GM19240 (cell line): ENCODE data around the gene MAD1L1.
"Not testable (repeated sequence)": the region's sequence is repeated elsewhere in the genome, so short reads cannot be mapped to it uniquely, and the experiment has no call there.

Experiments used
- DNase-seq: peaks from one replicate; pipeline ENCODE4 v3.0.0; 2011; ENCODE audit warnings: low spot score; ENCODE audit not compliant: insufficient read length

The MAD1L1 gene

DNA sequence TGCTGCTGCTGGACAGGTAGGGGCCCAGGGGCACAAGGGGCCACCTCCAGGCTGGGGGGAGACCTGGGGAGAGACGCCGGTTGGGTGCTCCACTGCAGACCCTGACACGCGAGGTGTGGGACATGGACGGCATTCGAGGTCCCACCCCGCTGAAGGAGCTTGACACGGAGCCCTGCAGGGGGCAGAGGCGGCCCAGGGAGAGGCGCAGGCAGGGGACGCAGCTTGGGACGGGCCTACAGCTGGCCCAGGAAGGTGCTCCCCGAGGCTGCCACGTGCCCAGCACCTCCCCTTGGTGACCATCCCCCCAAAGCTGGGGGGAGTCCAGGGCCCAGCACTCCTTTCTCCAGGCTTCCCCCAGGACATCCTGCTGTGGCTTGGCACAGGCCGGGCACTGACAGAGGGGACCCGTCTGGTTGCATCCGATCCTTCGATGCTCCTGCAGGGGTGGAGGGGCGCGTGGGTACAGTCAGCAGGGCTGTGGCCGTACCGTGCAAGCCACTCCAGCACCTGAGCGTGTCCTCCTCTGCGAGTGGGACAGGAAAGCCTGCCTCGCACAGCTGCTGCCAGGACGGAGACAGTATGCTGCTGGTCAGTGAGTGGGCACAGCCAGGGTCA is 388.3 kb downstream of the MAD1L1 start:
- no peak for DNase-seq

GRCh38 chr7:1843921-1844335 is 388.8 kb downstream of the MAD1L1 start:
- DNase-seq = no peak

DNA sequence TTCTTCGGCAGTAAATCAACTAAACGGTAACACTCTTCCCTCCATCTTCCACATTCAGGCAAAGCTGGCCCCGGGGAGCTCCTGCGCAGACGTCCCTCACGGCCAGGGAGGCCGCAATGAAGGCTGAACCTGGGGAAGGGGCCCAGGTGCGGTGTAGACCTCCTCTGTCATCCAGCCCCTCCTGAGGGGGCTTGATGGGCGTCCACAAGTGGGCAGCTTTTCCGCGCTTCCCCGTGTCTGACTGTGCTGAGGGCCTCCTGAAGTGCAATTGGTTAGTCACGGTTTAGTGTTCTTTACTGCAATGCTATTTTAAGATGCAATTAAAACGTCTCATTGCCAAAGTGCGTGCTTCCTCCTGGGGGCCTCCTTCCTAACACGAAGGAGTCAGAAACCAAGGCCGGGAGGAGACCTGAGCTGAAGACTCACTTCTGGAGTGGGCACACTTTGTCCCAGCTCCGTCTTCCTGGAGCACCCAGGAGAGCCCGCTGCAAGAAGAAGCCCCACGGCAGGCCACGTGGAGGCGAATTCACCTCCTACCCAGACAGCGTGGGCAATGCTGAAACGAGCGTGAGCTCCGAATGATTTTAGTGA is 389.4 kb downstream of the MAD1L1 start:
- no peak for DNase-seq

DNA sequence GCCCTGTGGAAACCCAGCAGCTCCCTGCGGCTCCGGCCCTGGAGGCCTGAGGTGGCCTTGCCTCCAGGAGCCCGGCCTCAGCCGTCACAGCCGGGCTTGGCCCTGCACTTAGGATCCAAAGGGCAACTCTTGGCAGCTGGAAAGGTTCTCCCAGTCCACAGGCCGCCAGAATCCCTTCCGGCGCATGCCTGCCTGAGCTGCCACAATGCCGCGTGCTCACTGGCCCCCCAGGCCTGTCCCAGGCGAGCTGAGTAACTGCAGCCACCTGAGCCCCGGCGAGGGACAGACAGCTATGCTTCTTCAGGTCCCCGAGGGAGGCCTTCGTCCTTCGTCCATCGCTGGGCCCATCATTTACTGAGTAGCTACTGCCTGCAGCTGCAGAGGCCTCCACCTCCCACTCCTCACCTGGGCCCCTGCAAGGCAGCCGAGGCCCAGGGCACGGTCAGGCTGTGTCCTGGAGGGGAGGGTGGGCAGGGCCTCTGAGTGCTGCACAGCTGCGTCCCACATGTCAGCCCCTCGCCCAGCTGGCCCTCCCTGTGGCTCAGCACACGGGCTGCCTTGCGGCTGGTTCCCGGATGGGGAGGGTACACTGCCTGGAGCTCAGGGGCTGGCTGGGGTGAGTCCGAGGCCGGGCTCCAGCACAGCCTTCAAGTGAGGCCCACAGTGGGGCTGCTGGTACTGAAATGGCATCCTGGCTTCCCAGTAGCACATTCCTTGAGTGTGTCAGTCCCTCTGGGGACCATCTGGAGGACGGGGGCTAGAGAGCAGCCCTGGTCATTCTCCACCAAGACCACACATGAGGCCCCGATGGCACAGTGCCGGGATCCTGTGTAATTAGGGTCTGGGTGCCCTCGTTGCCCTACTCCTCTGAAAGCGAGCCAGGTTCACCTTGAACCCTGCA is 390.2 kb downstream of the MAD1L1 start:
- DNase-seq = no peak

GRCh38 chr7:1841286-1842021 is 391.3 kb downstream of the MAD1L1 start:
- not testable (repeated sequence) for DNase-seq

- DNase-seq = not testable (repeated sequence)
These were observed 392.0 kb downstream of the MAD1L1 start for GRCh38 chr7:1840744-1841143.

DNA sequence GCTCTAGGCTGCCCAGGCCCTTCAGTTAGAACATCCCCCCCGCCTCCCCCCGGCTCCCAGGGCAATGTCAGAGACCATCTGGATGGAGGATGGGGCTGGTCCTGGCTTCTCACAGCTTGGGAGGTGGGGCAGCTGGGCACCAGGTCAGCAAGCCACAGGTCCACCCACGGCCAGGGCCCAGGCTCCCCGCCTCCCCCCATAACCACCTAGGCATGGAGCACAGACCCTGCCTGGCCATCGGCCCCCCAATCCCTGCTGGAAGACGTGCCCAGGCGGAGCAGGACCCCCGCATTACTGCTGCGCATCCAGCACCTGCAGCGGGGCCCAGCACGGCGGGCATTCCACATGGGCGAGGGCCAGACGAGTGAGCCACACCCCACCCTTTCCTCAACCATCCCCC is 393.0 kb downstream of the MAD1L1 start:
- DNase-seq = no peak

GRCh38 chr7:1838911-1839531 is 393.7 kb downstream of the MAD1L1 start:
- DNase-seq = not testable (repeated sequence)

DNA sequence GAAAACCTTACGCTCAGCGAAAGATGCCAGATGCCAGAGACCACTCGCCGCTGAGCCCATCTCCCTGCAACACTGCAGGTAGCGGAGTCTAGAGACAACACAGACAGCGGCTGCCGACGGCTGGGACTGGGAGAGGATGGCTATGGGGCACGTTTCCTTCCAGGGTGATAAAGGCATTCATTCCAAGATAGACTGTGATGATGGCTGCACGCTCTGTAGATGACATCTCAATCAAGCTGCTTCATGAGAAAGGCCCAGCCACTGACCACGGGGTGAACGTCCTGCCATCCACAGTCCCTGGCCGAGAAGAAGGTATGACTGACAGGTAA is 394.2 kb downstream of the MAD1L1 start:
- not testable (repeated sequence) for DNase-seq

- not testable (repeated sequence) for DNase-seq
These were observed 394.8 kb downstream of the MAD1L1 start for GRCh38 chr7:1837696-1838543.

DNA sequence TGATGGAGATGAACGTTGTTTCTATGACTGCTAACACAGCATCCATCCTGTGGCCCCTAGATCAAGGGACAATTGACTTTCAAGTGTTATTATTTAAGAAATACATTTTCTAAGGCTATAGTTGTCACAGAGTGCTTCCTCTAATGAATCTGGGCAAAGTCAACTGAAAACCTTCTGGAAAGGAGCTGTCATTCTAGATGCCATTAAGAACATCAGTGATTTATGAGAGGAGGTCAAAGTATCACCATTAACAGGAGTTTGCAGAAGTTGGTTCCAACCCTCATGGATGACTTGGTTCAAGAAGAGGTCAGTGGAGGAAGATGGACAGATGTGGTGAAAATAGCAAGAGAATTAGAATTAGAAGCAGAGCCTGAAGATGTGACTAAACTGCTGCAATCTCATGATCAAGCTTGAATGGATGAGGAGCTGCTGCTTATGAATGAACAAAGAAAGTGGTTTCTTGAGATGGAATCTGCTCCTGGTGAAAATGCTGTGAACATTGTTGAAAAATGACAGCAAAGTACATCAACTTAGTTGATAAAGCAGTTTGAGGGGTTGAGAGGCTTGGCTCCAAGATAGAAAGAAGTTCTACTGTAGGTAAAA is 400.7 kb downstream of the MAD1L1 start:
- DNase-seq = not testable (repeated sequence)

- not testable (repeated sequence) for DNase-seq
These were observed 401.3 kb downstream of the MAD1L1 start for GRCh38 chr7:1831471-1831870.

DNA sequence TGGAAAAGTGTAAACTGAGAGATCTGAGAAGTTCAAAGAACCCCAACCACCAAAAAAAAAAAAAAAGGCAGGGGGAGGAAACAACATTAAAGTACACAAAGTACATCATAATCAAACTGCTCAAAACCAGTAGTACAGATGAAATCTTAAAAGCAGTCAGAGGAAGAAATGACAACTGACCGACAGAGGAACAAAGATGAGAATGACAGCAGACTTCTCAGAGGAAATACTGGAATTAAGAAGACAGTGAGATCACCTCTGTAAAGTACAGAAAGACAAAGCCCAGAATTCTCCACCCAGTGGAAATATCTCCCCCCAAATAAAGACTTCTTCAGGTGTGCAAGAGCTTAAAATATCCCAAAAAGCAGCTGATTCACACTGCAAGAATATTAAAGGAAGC is 403.1 kb downstream of the MAD1L1 start:
- not testable (repeated sequence) for DNase-seq

DNA sequence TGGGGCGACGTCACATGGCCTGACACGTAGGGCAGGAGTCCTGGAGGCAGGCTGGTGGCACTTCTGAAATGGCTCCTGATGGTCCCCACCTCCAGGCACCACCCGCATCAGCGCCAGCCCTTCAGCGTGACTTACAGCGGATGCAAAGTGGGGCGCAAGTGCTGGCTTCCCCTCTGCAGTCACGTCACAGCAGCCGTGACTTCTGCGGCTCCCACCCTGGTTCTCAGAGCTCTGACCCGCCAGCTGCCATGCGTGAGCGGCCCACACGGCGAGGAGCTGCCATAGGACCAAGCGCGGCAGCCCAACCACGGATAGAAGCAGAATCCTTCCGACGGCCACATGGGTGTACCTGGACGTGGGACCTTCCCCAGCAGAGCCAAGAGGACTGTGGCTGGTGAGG is 403.6 kb downstream of the MAD1L1 start:
- no peak for DNase-seq

DNA sequence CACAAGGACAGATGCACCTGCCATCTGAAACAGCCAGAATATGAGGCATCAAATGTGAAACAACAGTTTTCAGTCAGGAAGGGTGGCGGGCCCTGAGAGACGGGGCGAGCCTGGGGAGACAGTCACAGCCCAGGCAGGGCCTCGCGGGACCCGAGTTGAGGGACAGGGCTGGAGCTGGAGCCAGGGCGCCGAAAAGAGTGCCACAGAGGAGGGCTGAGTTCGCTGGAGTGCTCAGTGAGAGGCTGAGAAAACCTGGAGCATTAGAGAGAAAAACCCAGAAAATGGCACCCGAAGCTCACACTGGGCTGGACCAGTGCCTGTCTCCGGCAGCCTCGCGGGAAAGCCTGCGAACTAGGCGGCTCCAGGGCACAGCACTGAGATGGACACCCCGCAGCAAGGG is 404.6 kb downstream of the MAD1L1 start:
- not testable (repeated sequence) for DNase-seq

DNA sequence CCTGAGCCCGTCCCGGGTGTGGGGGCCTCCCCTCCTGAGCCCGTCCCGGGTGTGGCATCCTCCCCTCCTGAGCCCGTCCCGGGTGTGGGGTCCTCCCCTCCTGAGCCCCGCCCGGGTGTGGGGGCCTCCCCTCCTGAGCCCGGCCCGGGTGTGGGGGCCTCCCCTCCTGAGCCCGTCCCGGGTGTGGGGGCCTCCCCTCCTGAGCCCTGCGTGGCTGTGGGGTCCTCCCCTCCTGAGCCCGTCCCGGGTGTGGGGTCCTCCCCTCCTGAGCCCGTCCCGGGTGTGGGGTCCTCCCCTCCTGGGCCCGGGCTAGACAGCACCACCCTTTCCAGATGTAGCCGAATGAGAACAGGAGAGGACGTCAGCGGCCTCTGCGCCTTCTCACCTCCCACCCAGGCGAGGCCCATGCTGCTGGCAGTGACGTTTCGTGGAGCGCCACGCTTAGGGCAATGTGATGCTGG is 405.2 kb downstream of the MAD1L1 start:
- not testable (repeated sequence) for DNase-seq

DNA sequence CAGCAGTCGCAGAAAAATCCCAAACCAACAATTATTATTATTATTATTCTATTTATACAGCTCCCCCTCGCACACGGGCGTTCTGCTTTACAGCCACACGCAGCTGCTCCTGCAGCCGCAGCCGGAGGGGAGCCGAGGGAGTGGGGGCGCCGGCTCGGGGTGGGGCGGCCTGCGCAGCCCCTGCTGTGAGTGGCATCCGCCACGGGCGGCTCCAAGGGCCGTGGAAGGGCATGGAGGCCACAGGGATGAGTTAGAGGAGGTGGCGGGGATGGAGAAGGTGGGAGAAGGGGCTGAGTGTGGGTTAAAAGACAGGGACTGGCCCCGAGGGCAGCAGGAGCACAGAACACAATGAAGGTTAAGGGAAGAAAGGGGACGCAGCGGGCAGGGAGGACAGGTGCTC is 405.8 kb downstream of the MAD1L1 start:
- not testable (repeated sequence) for DNase-seq

- no peak for DNase-seq
These were observed 406.6 kb downstream of the MAD1L1 start for GRCh38 chr7:1825897-1826741.

GRCh38 chr7:1825647-1825896 is 407.2 kb downstream of the MAD1L1 start:
- not testable (repeated sequence) for DNase-seq
